ENCODE measurements around the gene ELMO2.

ELMO2 gene

DNA sequence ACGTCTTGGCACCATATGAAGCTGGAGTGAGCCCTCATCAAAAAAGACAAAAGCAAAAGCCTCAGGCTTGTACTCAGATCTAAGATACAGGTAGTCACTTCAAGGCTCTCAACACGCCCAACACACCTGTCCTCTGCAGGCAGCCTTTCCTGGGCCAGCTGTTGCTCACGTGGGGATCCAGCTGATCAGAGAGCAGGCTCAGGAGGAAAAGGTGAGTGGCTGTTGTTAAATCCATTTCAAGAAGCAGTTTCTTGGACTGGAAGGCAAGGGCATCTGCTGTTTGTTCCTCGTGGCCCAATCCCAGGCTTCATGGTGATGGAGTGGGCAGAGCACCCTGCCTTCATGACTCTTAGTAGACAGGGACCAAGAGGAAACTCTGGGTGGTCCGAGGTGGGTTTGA is 39.6 kb downstream of the ELMO2 start:
- no peak overlapping the region for H3K4me3 ChIP-seq (ENCODE audit: low read depth, low read length)
- no peak for DNase-seq (ENCODE audit: low read depth)
- no peak for TF ChIP-seq POLR2A (IDR thresholded peaks at IDR 0.05; ENCODE audit: extremely low read depth, insufficient read length)
- no peak for TF ChIP-seq MAX (IDR thresholded peaks at IDR 0.05; ENCODE audit: low read depth, low read length)
- TF ChIP-seq, protein P1, sequence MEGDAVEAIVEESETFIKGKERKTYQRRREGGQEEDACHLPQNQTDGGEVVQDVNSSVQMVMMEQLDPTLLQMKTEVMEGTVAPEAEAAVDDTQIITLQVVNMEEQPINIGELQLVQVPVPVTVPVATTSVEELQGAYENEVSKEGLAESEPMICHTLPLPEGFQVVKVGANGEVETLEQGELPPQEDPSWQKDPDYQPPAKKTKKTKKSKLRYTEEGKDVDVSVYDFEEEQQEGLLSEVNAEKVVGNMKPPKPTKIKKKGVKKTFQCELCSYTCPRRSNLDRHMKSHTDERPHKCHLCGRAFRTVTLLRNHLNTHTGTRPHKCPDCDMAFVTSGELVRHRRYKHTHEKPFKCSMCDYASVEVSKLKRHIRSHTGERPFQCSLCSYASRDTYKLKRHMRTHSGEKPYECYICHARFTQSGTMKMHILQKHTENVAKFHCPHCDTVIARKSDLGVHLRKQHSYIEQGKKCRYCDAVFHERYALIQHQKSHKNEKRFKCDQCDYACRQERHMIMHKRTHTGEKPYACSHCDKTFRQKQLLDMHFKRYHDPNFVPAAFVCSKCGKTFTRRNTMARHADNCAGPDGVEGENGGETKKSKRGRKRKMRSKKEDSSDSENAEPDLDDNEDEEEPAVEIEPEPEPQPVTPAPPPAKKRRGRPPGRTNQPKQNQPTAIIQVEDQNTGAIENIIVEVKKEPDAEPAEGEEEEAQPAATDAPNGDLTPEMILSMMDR (IDR thresholded peaks at IDR 0.05; ENCODE audit: low read depth, low read length) = no peak
- no peak for TF ChIP-seq MYC (IDR thresholded peaks at IDR 0.05; ENCODE audit: low read depth, low read length)

DNA sequence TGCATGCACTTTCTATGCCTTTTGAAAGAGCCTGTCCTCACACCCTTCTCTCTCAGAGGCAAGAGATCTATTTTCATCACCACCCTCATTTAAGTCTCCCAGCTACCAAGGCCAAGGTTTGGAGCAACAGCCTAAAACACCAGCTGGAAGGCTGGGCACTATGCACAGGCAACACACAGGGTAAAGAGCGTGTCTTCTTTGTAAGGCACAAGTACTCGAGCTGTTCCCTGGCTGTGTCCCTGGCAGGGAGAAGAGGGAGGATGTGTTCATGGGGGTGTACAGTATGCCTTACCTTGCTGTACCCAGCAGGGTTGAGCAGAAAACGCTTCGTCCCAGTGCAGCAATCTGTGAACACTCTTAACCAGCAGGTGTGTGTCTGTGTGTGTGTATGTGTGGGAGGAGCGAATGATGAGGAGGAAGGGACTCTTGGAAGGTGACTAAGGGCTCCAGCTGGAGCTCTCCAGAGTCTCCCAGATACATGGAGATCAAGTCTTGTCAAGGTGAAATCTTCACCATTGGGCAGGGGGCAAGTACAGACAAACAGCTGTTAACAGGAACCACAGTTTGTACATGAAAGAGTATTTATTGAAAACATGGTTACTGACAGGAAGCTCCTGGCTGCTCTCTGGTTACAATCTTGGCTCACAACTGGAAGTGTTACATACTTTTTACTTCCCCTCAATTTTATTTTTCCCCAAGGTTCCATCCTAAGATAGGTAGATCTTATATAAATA is 40.8 kb downstream of the ELMO2 start:
- no peak overlapping the region for H3K4me3 ChIP-seq (ENCODE audit: low read depth, low read length)
- TF ChIP-seq, protein P1 (IDR thresholded peaks at IDR 0.05; ENCODE audit: low read depth, low read length) = no peak
- TF ChIP-seq MYC (IDR thresholded peaks at IDR 0.05; ENCODE audit: low read depth, low read length) = no peak
- TF ChIP-seq MAX (IDR thresholded peaks at IDR 0.05; ENCODE audit: low read depth, low read length) = no peak
- no peak for TF ChIP-seq POLR2A (IDR thresholded peaks at IDR 0.05; ENCODE audit: extremely low read depth, insufficient read length)
- no peak for DNase-seq (ENCODE audit: low read depth)

GRCh38 chr20:46364670-46365486 is 41.5 kb downstream of the ELMO2 start:
- TF ChIP-seq POLR2A (IDR thresholded peaks at IDR 0.05; ENCODE audit: extremely low read depth, insufficient read length) (no peak), MAX (IDR thresholded peaks at IDR 0.05; ENCODE audit: low read depth, low read length) (no peak), MYC (IDR thresholded peaks at IDR 0.05; ENCODE audit: low read depth, low read length) (no peak)
- TF ChIP-seq, protein P1 (IDR thresholded peaks at IDR 0.05; ENCODE audit: low read depth, low read length) = no peak
- DNase-seq (ENCODE audit: low read depth) = no peak
- H3K4me3 ChIP-seq (ENCODE audit: low read depth, low read length) = peak overlapping the region; percentile 58

- TF ChIP-seq MAX (IDR thresholded peaks at IDR 0.05; ENCODE audit: low read depth, low read length) (peak; percentile 98), MYC (IDR thresholded peaks at IDR 0.05; ENCODE audit: low read depth, low read length) (peak; percentile 61; the same call in 1 of the 2 replicates), POLR2A (IDR thresholded peaks at IDR 0.05; ENCODE audit: extremely low read depth, insufficient read length) (peak; percentile 88)
- TF ChIP-seq, protein P1 (IDR thresholded peaks at IDR 0.05; ENCODE audit: low read depth, low read length) = no peak
- H3K4me3 ChIP-seq (ENCODE audit: low read depth, low read length) = peak overlapping the region; percentile 93
- peak; percentile 91 for DNase-seq (ENCODE audit: low read depth)
Observed at GRCh38 chr20:46363874-46364669, 42.3 kb downstream of the ELMO2 start.

Measured in NB4 (cell line).